Heart right ventricle (tissue), 16 donors: ENCODE results near the gene PCF11. TPM values are rescaled to one million over a fixed set of nuclear protein-coding genes. Genes with fewer than 3 reads are reported as not detected.
A peak's percentile ranks its signal among the peaks of the same experiment; 100 is the strongest.

Experiments used
- ATAC-seq, 8 donors: fragments of 200-7000 bp; cut with Tn5 transposase; one replicate each; pipeline ENCODE4 v1.9.1; 2020; ENCODE audit warnings: mild to moderate bottlenecking in 8 of 8, moderate library complexity in 8 of 8, moderate number of reproducible peaks in 1 of 8
- DNase-seq, 2 donors: peaks; one replicate each; pipeline ENCODE4 v3.0.0-alpha.2; 2020
- H3K27ac ChIP-seq, 10 donors: fragments of 200-600 bp; sonication (generic) in 2 of 10; one replicate each; pipeline versions ENCODE4 v1.5.0 to v1.8.0; 2020 to 2022; ENCODE audit warnings: mild to moderate bottlenecking in 3 of 10
- H3K27me3 ChIP-seq, 7 donors: fragments of 200-600 bp; one replicate each; pipeline ENCODE4 v1.8.0; 2021 to 2022; ENCODE audit warnings: mild to moderate bottlenecking in 2 of 7
- H3K36me3 ChIP-seq, 9 donors: fragments of 200-600 bp; sonication (generic) in 1 of 9; one replicate each; pipeline versions ENCODE4 v1.5.0 to v1.8.0; 2020 to 2022; ENCODE audit warnings: mild to moderate bottlenecking in 2 of 9
- H3K4me1 ChIP-seq, 9 donors: fragments of 200-600 bp; sonication (generic) in 1 of 9; one replicate each; pipeline versions ENCODE4 v1.5.0 to v1.8.0; 2020 to 2022; ENCODE audit warnings: mild to moderate bottlenecking in 4 of 9
- H3K4me3 ChIP-seq, 10 donors: fragments of 200-600 bp; sonication (generic) in 2 of 10; one replicate each; pipeline versions ENCODE4 v1.5.0 to v1.8.0; 2020 to 2022; ENCODE audit warnings: mild to moderate bottlenecking in 7 of 10, moderate library complexity in 2 of 10
- H3K9me3 ChIP-seq, 11 donors: fragments of 200-600 bp in 10 of 11; sonication (generic) in 2 of 11; one replicate each; pipeline versions ENCODE4 v1.5.0 to v1.8.0; 2013 to 2022; ENCODE audit warnings: mild to moderate bottlenecking in 2 of 11, control low read depth in 1 of 11, moderate library complexity in 1 of 11
- CTCF ChIP-seq, 9 donors: fragments of 200-600 bp; sonication (generic) in 2 of 9; IDR thresholded peaks; one replicate each; pipeline versions ENCODE4 v1.5.0 to v1.8.0; 2021 to 2022; ENCODE audit warnings: antibody characterized with exemption in 9 of 9, mild to moderate bottlenecking in 5 of 9, moderate library complexity in 1 of 9
- WGBS, 2 donors: extraction: QIAGEN DNeasy Blood & Tissue Kit; methylation state at CpG; one replicate each; pipeline ENCODE4 v1.1.7; 2013; ENCODE audit warnings: inconsistent platforms in 1 of 2; 5-methylcytosine and 5-hydroxymethylcytosine counted together
- intact Hi-C, 10 donors: fragments of 100-400 bp; cut with DNase I; formaldehyde crosslinking; loops; one replicate each; pipeline versions ENCODE4 v1.11.1 to v1.14.2; 2022
- polyA plus RNA-seq, 2 donors: library from polyadenylated mRNA; stranded (reverse); fragments of 200-250 nt; gene quantifications; one replicate each; pipeline ENCODE4 v1.2.3, GENCODE V29; 2013
- total RNA-seq, 10 donors: library from RNA; stranded (reverse); fragmentation: NEBNext Ultra II Directional in 3 of 10; extraction: Animal tissue kit (Norgen Biotek cat#: 25700) in 3 of 10; gene quantifications; one replicate each; pipeline versions ENCODE4 v1.2.1 to v1.2.4, GENCODE V29; 2021 to 2023
- donor health status: Arrhythmogenic right ventricular cardiomyopathy.
- donor health status: ischemic (EF 13 %, LVEDD 7.1; RV severe dilation, severe dysfunction).
- donor health status: healthy with polysubstance abuse.
- donor health status: DM: no; HTN: yes; CAD: no.
- donor health status: DM: no; HTN: no; CAD: no.
- donor health status: ischemic (EF 25% LVEDD 6.9; RV normal size, moderate dysfunction).
- donor health status: ischemic (EF 25% LVEDD 5.7; RV mildly dilated, moderate dysfunction).
- donor health status: healthy.
- donor health status: DM: yes; HTN: yes; CAD: no.
- donor health status: Ischemic cardiomyopathy.
- donor health status: ischemic (EF 35%, LVEDD 5.7; RV mildly dilated, moderate dysfunction).
- donor health status: nonischemic (EF 11% LVEDD 7.7; RV severe dilation, severe dysfunction).
- donor health status: DM: yes; HTN: yes; CAD: no.
- donor health status: PGD.
- donor health status: ischemic (EF 29% LVEDD 5.4; RV normal size, mild dysfunction).
- donor health status: nonischemic (EF 23%, LVEDD 6.1; RV moderate dilation, normal function).

PCF11 gene
- total and polyA plus RNA-seq, 12 donors: 14.7 to 38.4 (median 28.7) TPM

GRCh38 chr11:83191986-83192385 is 35.1 kb downstream of the PCF11 start:
- Histone ChIP-seq H3K27ac (peak overlapping the region in 2 of 10 donors; percentile 90 to 92), H3K4me3 (peak overlapping the region in 8 of 10 donors; percentile 63 to 90 (median 80)), H3K36me3 (peaks cover 0 to 54% (median 23%) of the 10 kb centered on the region in 9 donors), H3K27me3 (no peaks in the 10 kb centered on the region), H3K9me3 (no peaks in the 10 kb centered on the region), H3K4me1 (peaks cover 7 to 39% (median 30%) of the 10 kb centered on the region in 9 donors)
- WGBS, 2 donors: 75 to 79% methylated on average over 11 of the region's 11 CpGs
- ATAC-seq (no peak), DNase-seq (no peak)
- intact Hi-C loops: loop anchor here in 7 of 10 donors (2.0 to 10.0 kb wide), 9 partner anchors 33 to 291 kb away; partner anchors contain the start of genes DDIAS (in 4 of the 7), PRCP (in 4 of the 7), PCF11 (in 3 of the 7) and RAB30 (in 2 of the 7)
- no peak for TF ChIP-seq CTCF (IDR thresholded peaks at IDR 0.05)

GRCh38 chr11:83192606-83193245 is 35.8 kb downstream of the PCF11 start:
- peaks cover 7 to 39% (median 30%) of the 10 kb centered on the region in 9 donors for H3K4me1 ChIP-seq
- WGBS, 2 donors: 15% methylated on average over 8 of the region's 8 CpGs
- peaks cover 0 to 47% (median 23%) of the 10 kb centered on the region in 9 donors for H3K36me3 ChIP-seq
- DNase-seq: no peak
- peak overlapping the region; percentile 37 to 96 (median 90) for H3K27ac ChIP-seq
- intact Hi-C loops: loop anchor here in 7 of 10 donors (2.0 to 10.0 kb wide), 9 partner anchors 34 to 292 kb away; partner anchors contain the start of genes DDIAS (in 4 of the 7), PRCP (in 4 of the 7), PCF11 (in 3 of the 7) and RAB30 (in 2 of the 7)
- TF ChIP-seq CTCF (IDR thresholded peaks at IDR 0.05): no peak
- no peaks in the 10 kb centered on the region for H3K9me3 ChIP-seq
- ATAC-seq: no peak
- H3K27me3 ChIP-seq: no peaks in the 10 kb centered on the region
- H3K4me3 ChIP-seq: peak overlapping the region; percentile 63 to 90 (median 80)

GRCh38 chr11:83193315-83194280 is 36.7 kb downstream of the PCF11 start, which contains the start of gene ANKRD42:
TSS of gene ANKRD42 (plus strand) at chr11:83193712. CDS start at chr11:83194671, 959 bp downstream.
- H3K27me3 ChIP-seq: no peaks in the 10 kb centered on the region
- H3K27ac ChIP-seq: peak within 1 kb of the TSS; percentile 37 to 96 (median 90)
- intact Hi-C loops: loop anchor here in 7 of 10 donors (2.0 to 10.0 kb wide), 10 partner anchors 35 to 293 kb away; partner anchors contain the start of genes DDIAS (in 4 of the 7), PRCP (in 4 of the 7), PCF11 (in 3 of the 7) and RAB30 (in 2 of the 7)
- ATAC-seq (peak; percentile 97 to 99 (median 98)), DNase-seq (peak; percentile 88 to 96)
- no peak for TF ChIP-seq CTCF (IDR thresholded peaks at IDR 0.05)
- H3K36me3 ChIP-seq: peaks cover 0 to 41% (median 23%) of the 10 kb centered on the region in 9 donors
- no peaks in the 10 kb centered on the region for H3K9me3 ChIP-seq
- H3K4me3 ChIP-seq: peak within 1 kb of the TSS; percentile 63 to 90 (median 80)
- 0 to 1% methylated on average over 67 of the region's 67 CpGs for WGBS, 2 donors
- peaks cover 7 to 39% (median 30%) of the 10 kb centered on the region in 9 donors for H3K4me1 ChIP-seq
